ENCODE results near the gene STRBP. TPM values are rescaled to one million over a fixed set of nuclear protein-coding genes. Genes with fewer than 3 reads are reported as not detected.

Gene STRBP
- total and polyA plus RNA-seq, 2 donors = 41.8 to 48.4 TPM

- Histone ChIP-seq H3K27ac (ENCODE audit: low read depth in 1 of 2, low read length in 1 of 2) (no peak overlapping the region), H3K9me3 (ENCODE audit: control insufficient read depth in 2 of 2, insufficient read depth in 1 of 2, low read length in 1 of 2) (no peaks in the 10 kb centered on the region), H3K4me1 (ENCODE audit: control insufficient read depth in 2 of 2, insufficient read depth in 2 of 2, low read length in 2 of 2) (peaks cover 0 to 4% of the 10 kb centered on the region in 2 donors), H3K4me3 (ENCODE audit: low read length in 2 of 2) (no peak overlapping the region), H3K36me3 (ENCODE audit: control insufficient read depth in 2 of 2, insufficient read depth in 2 of 2, low read length in 1 of 2) (peaks cover 0 to 2% of the 10 kb centered on the region in 2 donors), H3K27me3 (ENCODE audit: control insufficient read depth in 2 of 2, insufficient read depth in 1 of 2, low read length in 1 of 2) (no peaks in the 10 kb centered on the region)
- no peak for DNase-seq (ENCODE audit: low read depth in 6 of 9, low spot score in 9 of 9)
- WGBS = 97% methylated on average over 4 of the region's 4 CpGs
Observed at GRCh38 chr9:123225995-123226394, 42.4 kb downstream of the STRBP start.

- H3K27ac ChIP-seq (ENCODE audit: low read depth in 1 of 2, low read length in 1 of 2) = no peak overlapping the region
- peaks cover 0 to 2% of the 10 kb centered on the region in 2 donors for H3K36me3 ChIP-seq (ENCODE audit: control insufficient read depth in 2 of 2, insufficient read depth in 2 of 2, low read length in 1 of 2)
- no peak overlapping the region for H3K4me3 ChIP-seq (ENCODE audit: low read length in 2 of 2)
- no peaks in the 10 kb centered on the region for H3K27me3 ChIP-seq (ENCODE audit: control insufficient read depth in 2 of 2, insufficient read depth in 1 of 2, low read length in 1 of 2)
- WGBS = 13% methylated on average over 4 of the region's 4 CpGs
- peak; percentile 21 to 80 (median 52) for DNase-seq (ENCODE audit: low read depth in 6 of 9, low spot score in 9 of 9)
- peaks cover 0 to 4% of the 10 kb centered on the region in 2 donors for H3K4me1 ChIP-seq (ENCODE audit: control insufficient read depth in 2 of 2, insufficient read depth in 2 of 2, low read length in 2 of 2)
- no peaks in the 10 kb centered on the region for H3K9me3 ChIP-seq (ENCODE audit: control insufficient read depth in 2 of 2, insufficient read depth in 1 of 2, low read length in 1 of 2)
Observed at GRCh38 chr9:123225374-123225813, 43.0 kb downstream of the STRBP start.

GRCh38 chr9:123220127-123220526 is 48.3 kb downstream of the STRBP start:
- no peaks in the 10 kb centered on the region for H3K9me3 ChIP-seq (ENCODE audit: control insufficient read depth in 2 of 2, insufficient read depth in 1 of 2, low read length in 1 of 2)
- no peak overlapping the region for H3K4me3 ChIP-seq (ENCODE audit: low read length in 2 of 2)
- peaks cover 0 to 2% of the 10 kb centered on the region in 2 donors for H3K36me3 ChIP-seq (ENCODE audit: control insufficient read depth in 2 of 2, insufficient read depth in 2 of 2, low read length in 1 of 2)
- H3K27me3 ChIP-seq (ENCODE audit: control insufficient read depth in 2 of 2, insufficient read depth in 1 of 2, low read length in 1 of 2) = no peaks in the 10 kb centered on the region
- 94% methylated on average over 2 of the region's 2 CpGs for WGBS
- no peaks in the 10 kb centered on the region for H3K4me1 ChIP-seq (ENCODE audit: control insufficient read depth in 2 of 2, insufficient read depth in 2 of 2, low read length in 2 of 2)
- DNase-seq (ENCODE audit: low read depth in 6 of 9, low spot score in 9 of 9) = no peak
- H3K27ac ChIP-seq (ENCODE audit: low read depth in 1 of 2, low read length in 1 of 2) = no peak overlapping the region

GRCh38 chr9:123218831-123219230 is 49.6 kb downstream of the STRBP start:
- 79% methylated on average over 3 of the region's 3 CpGs for WGBS
- Histone ChIP-seq H3K9me3 (ENCODE audit: control insufficient read depth in 2 of 2, insufficient read depth in 1 of 2, low read length in 1 of 2) (no peaks in the 10 kb centered on the region), H3K4me1 (ENCODE audit: control insufficient read depth in 2 of 2, insufficient read depth in 2 of 2, low read length in 2 of 2) (no peaks in the 10 kb centered on the region)

DNA sequence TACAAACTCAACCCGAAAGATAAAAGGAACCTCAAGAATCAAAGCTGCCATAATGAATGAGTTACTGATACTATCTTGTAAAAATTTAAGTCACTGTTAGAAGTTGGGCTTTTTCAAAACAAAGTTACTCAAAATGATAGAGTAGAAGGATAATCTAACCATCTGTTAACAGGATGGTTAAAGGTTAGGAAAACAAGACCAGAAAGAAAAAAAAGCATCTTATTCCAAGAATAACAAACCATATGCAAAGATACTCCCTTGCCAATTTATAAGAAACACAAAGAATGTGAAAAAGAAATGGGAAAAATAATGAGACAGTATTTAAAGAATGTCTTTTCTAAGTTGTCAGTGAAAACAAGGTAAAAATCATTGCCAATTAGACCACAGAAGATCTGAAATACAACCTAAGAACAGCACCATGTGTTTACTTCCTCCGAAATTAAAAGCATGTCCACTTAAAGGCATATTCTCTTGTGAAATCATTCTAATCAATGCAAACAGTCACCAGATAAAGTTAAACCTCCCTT is 51.2 kb downstream of the STRBP start:
- H3K4me1 ChIP-seq (ENCODE audit: control insufficient read depth in 2 of 2, insufficient read depth in 2 of 2, low read length in 2 of 2) = no peaks in the 10 kb centered on the region
- peaks cover 0 to 1% of the 10 kb centered on the region in 2 donors for H3K36me3 ChIP-seq (ENCODE audit: control insufficient read depth in 2 of 2, insufficient read depth in 2 of 2, low read length in 1 of 2)
- 56% methylated on average over 2 of the region's 2 CpGs for WGBS
- H3K4me3 ChIP-seq (ENCODE audit: low read length in 2 of 2) = no peak overlapping the region
- H3K27ac ChIP-seq (ENCODE audit: low read depth in 1 of 2, low read length in 1 of 2) = no peak overlapping the region
- H3K27me3 ChIP-seq (ENCODE audit: control insufficient read depth in 2 of 2, insufficient read depth in 1 of 2, low read length in 1 of 2) = no peaks in the 10 kb centered on the region
- H3K9me3 ChIP-seq (ENCODE audit: control insufficient read depth in 2 of 2, insufficient read depth in 1 of 2, low read length in 1 of 2) = no peaks in the 10 kb centered on the region
- peak in 1 of 9 donors; percentile 7 for DNase-seq (ENCODE audit: low read depth in 6 of 9, low spot score in 9 of 9)

More at GRCh38 chr9:123218831-123219230, 49.6 kb downstream of the STRBP start:
- Histone ChIP-seq H3K27me3 (ENCODE audit: control insufficient read depth in 2 of 2, insufficient read depth in 1 of 2, low read length in 1 of 2) (no peaks in the 10 kb centered on the region), H3K36me3 (ENCODE audit: control insufficient read depth in 2 of 2, insufficient read depth in 2 of 2, low read length in 1 of 2) (peaks cover 0 to 2% of the 10 kb centered on the region in 2 donors), H3K27ac (ENCODE audit: low read depth in 1 of 2, low read length in 1 of 2) (no peak overlapping the region), H3K4me3 (ENCODE audit: low read length in 2 of 2) (no peak overlapping the region)
- no peak for DNase-seq (ENCODE audit: low read depth in 6 of 9, low spot score in 9 of 9)

DNA sequence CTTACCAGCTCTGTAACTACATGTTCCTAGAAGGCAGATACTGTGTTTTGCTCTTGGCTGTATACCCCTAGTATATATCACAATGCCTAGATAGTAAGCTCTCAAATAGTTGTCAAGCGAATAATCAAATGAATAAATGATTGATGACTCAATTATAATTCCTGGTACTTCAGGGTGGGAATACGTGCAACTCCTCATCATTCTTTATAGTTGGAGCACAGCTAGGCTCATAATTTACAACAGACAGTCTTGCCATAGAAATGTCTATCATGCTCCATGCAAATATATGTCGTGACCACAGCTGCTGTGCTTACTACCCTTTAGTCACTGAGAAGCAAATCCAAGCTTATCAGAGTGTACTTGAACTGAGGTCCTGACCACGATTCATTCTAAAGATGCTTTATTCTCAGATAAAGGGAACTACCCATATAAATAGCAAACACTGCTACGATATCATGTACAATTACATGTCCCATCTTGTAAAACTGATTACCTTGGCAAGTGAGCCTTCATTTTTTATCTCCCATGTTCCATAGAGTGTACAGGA is 52.1 kb downstream of the STRBP start:
- no peak overlapping the region for H3K27ac ChIP-seq (ENCODE audit: low read depth in 1 of 2, low read length in 1 of 2)
- H3K36me3 ChIP-seq (ENCODE audit: control insufficient read depth in 2 of 2, insufficient read depth in 2 of 2, low read length in 1 of 2) = no peaks in the 10 kb centered on the region
- H3K4me1 ChIP-seq (ENCODE audit: control insufficient read depth in 2 of 2, insufficient read depth in 2 of 2, low read length in 2 of 2) = no peaks in the 10 kb centered on the region
- DNase-seq (ENCODE audit: low read depth in 6 of 9, low spot score in 9 of 9) = no peak
- H3K9me3 ChIP-seq (ENCODE audit: control insufficient read depth in 2 of 2, insufficient read depth in 1 of 2, low read length in 1 of 2) = no peaks in the 10 kb centered on the region
- no peak overlapping the region for H3K4me3 ChIP-seq (ENCODE audit: low read length in 2 of 2)
- H3K27me3 ChIP-seq (ENCODE audit: control insufficient read depth in 2 of 2, insufficient read depth in 1 of 2, low read length in 1 of 2) = no peaks in the 10 kb centered on the region
- 92% methylated on average over 5 of the region's 5 CpGs for WGBS

DNA sequence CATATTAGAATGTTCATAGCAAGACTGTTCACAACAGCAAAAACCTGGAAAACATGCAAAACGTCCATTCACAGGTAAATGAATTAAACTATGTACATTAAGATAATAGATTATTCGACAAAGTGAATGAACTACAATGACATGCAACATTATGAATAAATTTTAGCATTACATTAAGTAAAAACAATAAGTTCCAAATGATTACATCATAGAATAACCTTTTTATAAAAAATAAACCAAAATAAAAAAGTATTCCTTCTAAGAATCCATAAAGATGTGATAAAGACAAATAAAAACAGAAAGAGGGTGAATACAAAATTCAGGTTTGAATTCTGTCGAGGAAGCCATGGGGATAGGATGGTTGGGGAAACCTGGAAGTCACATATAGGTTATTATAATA is 57.3 kb downstream of the STRBP start:
- DNase-seq (ENCODE audit: low read depth in 6 of 9, low spot score in 9 of 9) = no peak
- Histone ChIP-seq H3K4me3 (ENCODE audit: low read length in 2 of 2) (no peak overlapping the region), H3K27ac (ENCODE audit: low read depth in 1 of 2, low read length in 1 of 2) (no peak overlapping the region), H3K9me3 (ENCODE audit: control insufficient read depth in 2 of 2, insufficient read depth in 1 of 2, low read length in 1 of 2) (no peaks in the 10 kb centered on the region), H3K36me3 (ENCODE audit: control insufficient read depth in 2 of 2, insufficient read depth in 2 of 2, low read length in 1 of 2) (no peaks in the 10 kb centered on the region), H3K4me1 (ENCODE audit: control insufficient read depth in 2 of 2, insufficient read depth in 2 of 2, low read length in 2 of 2) (no peaks in the 10 kb centered on the region), H3K27me3 (ENCODE audit: control insufficient read depth in 2 of 2, insufficient read depth in 1 of 2, low read length in 1 of 2) (no peaks in the 10 kb centered on the region)
- WGBS = 98% methylated on average over 3 of the region's 3 CpGs

GRCh38 chr9:123208626-123209174 is 59.7 kb downstream of the STRBP start:
- Histone ChIP-seq H3K9me3 (ENCODE audit: control insufficient read depth in 2 of 2, insufficient read depth in 1 of 2, low read length in 1 of 2) (no peaks in the 10 kb centered on the region), H3K4me3 (ENCODE audit: low read length in 2 of 2) (no peak overlapping the region), H3K27ac (ENCODE audit: low read depth in 1 of 2, low read length in 1 of 2) (no peak overlapping the region), H3K36me3 (ENCODE audit: control insufficient read depth in 2 of 2, insufficient read depth in 2 of 2, low read length in 1 of 2) (no peaks in the 10 kb centered on the region), H3K4me1 (ENCODE audit: control insufficient read depth in 2 of 2, insufficient read depth in 2 of 2, low read length in 2 of 2) (no peaks in the 10 kb centered on the region), H3K27me3 (ENCODE audit: control insufficient read depth in 2 of 2, insufficient read depth in 1 of 2, low read length in 1 of 2) (no peaks in the 10 kb centered on the region)
- 98% methylated on average over 1 of the region's 1 CpG for WGBS
- DNase-seq (ENCODE audit: low read depth in 6 of 9, low spot score in 9 of 9) = no peak

- no peaks in the 10 kb centered on the region for H3K9me3 ChIP-seq (ENCODE audit: control insufficient read depth in 2 of 2, insufficient read depth in 1 of 2, low read length in 1 of 2)
- 99% methylated on average over 6 of the region's 6 CpGs for WGBS
- no peaks in the 10 kb centered on the region for H3K27me3 ChIP-seq (ENCODE audit: control insufficient read depth in 2 of 2, insufficient read depth in 1 of 2, low read length in 1 of 2)
- no peak overlapping the region for H3K27ac ChIP-seq (ENCODE audit: low read depth in 1 of 2, low read length in 1 of 2)
- no peaks in the 10 kb centered on the region for H3K36me3 ChIP-seq (ENCODE audit: control insufficient read depth in 2 of 2, insufficient read depth in 2 of 2, low read length in 1 of 2)
- no peak for DNase-seq (ENCODE audit: low read depth in 6 of 9, low spot score in 9 of 9)
- no peak overlapping the region for H3K4me3 ChIP-seq (ENCODE audit: low read length in 2 of 2)
- no peaks in the 10 kb centered on the region for H3K4me1 ChIP-seq (ENCODE audit: control insufficient read depth in 2 of 2, insufficient read depth in 2 of 2, low read length in 2 of 2)
Observed at GRCh38 chr9:123206065-123206464, 62.3 kb downstream of the STRBP start.

Data from thymus (tissue), 11 donors.